HG02610 (cell line): Measurements from ENCODE around the gene DCPS.
"Not testable (repeated sequence)": the region's sequence is repeated elsewhere in the genome, so short reads cannot be mapped to it uniquely, and the experiment has no call there.

ENCODE experiments used
- ATAC-seq: cut with Tn5 transposase; IDR thresholded peaks from one replicate; pipeline ENCODE4 v1.9.1; 2021; ENCODE audit warnings: mild to moderate bottlenecking, moderate library complexity; ENCODE audit not compliant: unreplicated experiment

Gene DCPS

DNA sequence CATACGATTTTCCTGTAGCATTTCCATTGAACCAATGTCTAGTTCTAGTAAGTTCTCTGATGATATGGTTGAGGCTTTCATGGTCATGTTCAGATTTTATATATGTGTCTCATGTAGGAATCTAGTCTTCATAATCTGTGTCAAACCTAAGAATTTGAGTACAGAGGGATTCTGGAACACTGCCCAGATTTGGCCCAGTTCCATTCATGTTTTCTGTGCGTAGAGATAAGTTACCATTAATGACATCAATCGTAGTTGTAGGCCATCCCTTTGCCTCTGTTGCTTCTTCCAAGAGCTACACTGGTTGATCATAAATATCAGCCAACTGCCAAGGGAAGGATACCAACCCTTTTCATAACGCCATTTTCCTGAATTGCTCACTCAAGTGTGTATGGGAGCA, 74.9 kb downstream of the DCPS start:
- no peak for ATAC-seq

DNA sequence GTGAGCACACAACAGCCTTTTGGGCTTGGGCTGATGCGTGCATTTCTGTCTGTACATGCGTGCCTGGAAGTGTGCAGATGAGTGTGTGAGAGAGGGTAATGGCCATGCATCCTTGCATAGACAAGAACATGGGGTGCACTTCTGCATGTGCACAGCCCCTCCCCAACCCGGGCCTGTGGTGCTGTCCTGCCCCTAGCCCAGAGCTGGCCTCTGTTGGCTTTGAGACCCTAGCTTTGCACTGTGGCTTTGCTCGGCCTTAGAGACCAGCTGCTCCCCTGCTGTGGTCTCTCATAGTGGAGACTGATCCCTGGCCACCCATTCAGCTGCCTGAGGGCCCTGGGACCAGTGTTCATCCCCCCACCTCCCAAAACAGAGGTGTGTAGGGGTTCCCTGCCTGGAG, 77.0 kb downstream of the DCPS start:
- no peak for ATAC-seq

DNA sequence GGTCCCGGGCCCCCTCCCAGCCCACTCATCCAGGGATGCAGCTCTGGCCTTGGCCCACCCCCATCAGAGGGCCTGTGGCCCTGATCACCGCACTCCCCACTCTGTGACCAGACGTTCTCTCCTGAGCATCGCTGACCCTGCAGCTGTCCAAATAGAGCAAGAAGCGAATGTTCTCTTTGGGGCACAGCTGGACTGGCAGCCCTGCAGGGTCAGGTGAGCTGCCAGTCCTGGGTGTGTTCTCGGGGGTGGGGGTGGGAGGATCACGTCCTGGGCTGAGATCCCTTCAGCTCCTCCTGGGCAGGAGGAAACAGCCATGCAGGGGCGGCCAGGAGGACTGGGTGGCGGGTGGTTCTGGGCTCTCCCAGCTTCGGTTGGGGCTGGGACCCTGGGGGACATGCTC, 78.1 kb downstream of the DCPS start:
- ATAC-seq, result not testable (repeated sequence)

DNA sequence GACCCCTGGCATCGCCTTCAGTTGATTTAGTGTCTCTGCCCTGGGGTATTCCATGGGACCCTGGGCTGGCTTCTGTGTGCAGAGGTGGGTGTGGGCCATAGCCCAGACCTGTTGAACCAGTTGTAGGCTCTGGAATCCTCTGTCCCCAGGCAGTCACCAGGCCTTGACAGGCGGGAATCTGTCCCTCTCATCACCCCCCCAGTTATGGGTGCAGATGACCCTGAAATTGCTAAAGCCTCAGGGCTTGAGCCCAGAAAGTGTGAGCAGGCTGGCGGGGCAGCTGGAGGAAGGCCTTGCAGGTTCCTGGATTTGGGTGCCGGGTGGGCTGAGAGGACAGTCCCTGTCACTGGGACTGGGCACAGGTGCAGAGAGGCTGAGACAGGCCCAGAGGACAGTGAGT, 78.8 kb downstream of the DCPS start:
- ATAC-seq, result not testable (repeated sequence)

DNA sequence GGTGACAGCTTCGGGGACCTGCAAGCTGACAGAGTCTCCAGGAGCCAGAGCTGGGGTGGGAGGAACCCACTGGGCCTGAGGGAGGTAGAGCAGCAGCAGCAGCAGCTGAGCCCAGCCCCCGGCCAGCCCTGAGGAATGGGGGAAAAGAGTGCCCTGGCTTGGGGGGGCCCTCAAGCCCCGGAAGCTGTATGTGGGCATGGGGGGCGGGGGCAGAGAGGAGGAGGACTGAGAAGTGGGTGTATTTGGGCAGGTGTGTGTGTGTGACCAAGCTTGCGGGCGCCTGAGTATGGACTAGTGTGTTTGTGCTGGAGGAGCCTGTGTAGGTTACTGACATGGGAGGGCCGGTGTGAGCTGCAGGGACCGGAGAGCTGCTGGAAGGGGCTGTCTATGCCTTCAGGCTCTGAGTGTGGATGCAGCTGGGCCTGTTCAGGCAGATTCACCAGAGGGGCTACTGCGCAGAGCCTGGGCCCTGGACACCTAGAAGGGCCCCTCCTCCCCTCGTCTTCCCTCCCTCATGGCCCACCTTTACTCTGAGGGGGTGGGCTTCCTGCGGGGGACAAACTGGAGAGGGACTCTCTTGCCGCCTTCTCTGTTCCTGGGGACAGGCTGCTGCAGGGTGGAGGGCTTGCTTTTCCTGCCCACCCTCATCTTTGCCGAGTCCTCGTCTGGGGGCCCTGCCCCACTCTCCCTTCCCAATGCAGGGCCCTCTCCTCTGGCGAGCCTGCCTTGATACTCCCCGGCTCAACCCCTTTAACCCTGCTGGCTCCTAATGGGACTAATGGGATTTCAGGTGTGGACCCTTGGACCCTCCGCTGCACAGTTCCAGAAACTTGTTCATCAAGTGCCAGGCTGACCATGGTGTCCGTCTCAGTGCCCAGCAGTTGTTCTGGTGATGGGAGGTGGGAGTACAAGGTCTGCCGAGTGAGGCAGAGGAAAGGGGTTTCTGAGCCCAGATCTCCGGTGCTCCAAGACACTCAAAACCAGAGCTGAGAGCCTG, 79.8 kb downstream of the DCPS start:
- no peak for ATAC-seq

DNA sequence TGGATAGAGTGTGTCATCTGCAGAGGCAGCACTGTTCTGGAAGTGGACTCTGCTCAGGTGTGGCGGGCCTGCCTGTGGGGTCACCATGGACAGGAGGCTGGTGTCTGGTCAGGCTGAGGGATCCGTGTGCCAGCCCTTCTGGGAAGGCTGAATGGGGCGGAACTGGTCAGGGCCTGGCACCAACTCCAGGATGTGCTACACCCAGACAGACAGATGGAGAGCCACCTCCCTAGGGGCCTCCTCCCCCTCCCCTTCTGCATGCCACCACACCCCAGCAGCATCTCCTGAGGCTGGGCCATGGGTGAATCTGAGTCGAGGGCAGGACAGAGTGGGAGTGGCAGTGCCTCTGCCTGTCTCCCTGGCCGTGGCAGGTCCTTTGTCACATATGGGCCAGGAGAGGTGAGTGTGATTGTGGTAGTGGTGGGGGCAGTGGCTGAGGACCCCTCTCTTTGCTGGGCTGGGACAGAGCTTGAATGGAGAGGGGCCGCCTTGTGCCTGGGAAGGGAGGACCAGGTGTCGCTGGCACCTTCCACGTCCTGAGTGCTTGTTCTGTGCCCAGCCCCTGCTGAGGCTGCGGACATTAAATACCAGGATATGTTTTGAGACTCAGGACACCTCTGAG, 80.7 kb downstream of the DCPS start:
- ATAC-seq, result no peak

DNA sequence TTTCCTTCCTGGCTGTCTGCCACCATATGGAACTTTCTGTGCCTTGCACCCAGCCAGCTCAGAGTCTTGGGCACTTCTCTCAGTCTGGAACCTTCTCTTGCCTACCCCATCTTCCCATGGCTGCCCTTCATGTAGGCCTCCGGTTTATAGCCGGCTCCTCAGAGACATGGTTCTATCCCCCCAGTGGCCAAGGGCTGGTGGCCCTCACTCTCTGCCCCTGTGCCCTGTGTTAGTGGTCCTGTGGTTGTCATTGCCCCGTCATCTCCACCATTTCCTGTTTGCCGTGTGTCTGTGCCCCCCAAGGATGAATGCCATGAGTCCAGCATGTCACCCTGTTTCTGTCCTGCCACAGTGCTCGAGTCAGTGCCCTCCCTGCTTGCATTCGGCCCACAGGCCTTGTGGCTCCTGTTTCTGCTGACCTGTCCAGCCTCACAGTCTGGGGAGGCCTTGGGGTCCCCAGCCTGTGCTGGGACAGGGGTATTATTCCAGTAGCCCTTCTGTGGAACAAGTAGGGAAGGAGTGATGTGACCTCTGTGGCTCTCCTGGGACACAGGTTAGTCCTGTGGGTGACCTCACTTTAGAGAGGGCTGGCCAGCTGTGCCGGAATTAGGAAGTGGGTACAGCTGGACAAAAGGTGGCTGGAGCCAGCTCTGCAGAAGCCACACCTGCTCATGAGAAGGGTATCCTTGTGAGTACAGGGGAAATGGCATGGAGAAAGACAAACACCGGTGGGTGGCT, 82.3 kb downstream of the DCPS start:
- no peak for ATAC-seq

DNA sequence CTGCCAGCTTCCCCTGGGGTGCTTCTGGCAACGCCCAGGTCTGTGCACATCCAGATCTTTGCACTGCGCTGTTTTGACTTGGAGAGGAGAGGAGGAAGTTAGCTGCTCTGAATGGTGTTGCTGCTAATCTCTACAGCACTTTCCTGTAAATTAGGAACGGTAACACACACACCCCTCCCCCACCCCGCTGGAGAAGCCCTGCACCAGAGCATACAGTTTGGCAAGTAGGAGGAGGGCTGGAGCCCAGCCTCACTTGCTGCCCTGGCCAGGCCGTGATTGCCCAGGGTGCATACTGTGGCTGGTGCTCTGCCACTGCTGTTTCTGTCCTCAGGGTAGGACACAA, 82.8 kb downstream of the DCPS start:
- ATAC-seq, result not testable (repeated sequence)

DNA sequence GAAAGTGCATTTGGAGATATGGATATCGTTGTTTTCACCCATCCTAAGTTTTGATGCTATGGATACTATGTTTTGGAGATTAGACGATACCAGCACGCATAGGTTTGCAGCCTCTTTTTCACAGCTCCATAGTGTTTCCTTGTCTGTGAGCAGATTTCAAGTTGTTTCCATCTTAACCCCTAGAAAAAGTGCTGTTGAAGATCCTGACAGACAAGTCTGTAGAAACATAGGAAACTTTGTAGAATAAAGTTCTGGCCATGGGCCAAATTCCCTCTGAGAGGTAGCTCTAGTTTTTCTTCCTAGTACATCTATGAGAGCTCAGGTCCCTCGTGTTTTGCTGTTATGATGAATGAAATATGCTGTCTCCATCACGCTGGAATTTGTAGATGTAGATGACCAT, 84.0 kb downstream of the DCPS start:
- ATAC-seq, result no peak

DNA sequence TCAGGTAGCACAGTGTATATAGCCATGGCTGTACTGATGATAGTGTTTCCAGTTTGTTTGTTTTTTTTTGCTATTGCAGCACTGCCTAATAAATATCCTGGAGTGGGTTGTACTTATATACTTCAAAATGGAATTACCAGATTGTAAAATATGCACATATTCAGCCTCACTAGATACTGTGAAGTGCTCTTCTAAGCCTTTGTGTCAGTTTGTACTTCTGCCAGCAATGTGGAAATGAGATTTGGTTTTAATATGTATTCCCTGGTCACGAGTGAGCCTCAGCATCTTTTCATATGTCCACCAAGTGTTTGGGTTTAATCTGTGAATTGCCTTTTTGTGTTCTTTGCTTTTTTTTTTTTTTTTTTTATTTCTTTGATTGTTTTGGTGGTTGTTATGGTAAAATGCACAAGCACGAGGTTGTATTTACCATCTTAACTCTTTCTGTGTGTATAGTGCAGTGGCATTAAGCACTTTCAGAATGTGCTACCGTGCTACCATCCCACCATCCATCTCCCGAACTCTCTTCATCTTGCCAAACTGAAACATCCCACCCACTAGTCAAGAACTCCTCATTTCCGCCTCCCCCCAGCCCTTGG, 86.5 kb downstream of the DCPS start:
- no peak for ATAC-seq

DNA sequence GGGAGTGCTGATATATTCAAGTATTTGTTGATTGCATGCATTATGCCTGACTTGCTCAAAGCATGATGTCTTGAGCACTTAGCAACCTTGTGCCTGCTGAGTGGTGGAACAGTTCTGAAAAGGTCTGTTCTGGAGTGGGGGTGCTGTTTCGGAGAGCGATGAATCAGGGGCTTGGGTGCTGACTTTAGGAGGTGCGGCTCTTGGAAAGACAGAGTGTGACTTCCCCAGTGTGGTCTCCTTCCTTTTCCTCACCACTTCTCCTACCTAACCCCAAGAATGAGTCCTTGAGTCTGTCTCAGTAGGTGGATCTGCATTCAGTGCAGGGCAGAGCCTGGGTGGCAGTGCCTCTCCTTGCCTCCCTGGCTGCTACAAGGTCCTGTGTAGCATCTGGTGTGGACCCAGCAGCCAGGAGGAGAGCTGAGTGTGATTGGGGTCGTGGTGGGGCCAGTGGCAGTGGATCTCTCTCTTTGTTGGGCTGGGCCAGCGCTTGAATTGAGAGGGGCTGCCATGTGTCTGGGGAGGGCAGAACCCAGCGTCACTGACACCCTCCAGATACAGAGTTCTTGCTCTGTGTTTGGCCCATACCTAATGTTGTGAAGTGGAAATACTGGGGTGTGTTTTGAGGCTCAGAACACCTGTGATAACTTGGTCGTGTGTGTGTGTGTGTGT, 87.6 kb downstream of the DCPS start:
- ATAC-seq, result no peak

DNA sequence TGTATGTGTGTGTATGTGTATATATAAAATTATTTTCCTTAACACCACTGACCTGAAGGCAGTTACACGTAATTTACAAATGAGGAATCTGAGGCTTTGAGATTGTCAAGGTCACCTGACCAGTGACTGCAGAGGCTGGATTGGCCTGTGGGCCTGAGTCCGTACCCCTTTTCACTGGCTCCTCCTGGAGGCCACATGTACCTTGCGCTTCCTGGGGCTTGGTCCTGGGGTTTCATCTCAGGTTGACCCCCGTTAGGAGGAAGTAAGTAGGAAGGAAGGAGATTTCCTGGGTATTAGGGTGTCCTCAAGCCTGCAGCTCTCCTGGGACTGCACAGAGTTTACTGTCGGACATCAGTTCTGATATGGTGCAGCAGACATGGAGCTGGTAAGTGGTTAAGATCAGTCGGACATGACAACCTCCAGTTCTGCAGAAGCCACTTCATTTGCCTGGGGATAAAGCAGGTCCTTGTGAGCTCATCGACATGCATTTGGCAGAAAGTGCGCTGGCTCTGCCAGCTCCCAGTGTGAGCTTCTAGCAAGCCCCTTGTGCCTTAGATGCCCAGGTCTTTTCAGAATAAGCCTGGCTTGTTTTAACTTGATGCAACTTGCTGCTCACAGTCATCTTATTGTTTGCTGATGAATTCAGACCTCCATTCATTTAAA, 88.2 kb downstream of the DCPS start:
- ATAC-seq, result peak; percentile 91

DNA sequence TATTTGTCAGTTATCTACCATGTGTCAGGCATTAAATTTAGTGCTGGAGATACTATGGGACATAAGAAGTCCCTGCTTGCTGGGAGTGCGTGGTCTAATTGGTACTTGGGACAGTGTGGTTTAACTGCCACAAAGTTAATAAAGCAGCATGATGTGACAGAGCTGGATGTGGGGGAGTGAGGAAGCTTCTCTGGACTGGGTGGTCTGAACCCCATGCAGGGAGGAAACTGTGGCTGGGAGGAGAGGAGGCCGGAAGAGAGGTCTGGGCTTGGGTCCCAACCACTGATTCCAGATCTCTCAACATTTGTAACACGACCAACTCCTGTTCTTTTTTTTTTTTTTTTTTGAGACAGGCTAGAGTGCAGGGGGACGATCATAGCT, 88.8 kb downstream of the DCPS start:
- peak; percentile 25 for ATAC-seq

DNA sequence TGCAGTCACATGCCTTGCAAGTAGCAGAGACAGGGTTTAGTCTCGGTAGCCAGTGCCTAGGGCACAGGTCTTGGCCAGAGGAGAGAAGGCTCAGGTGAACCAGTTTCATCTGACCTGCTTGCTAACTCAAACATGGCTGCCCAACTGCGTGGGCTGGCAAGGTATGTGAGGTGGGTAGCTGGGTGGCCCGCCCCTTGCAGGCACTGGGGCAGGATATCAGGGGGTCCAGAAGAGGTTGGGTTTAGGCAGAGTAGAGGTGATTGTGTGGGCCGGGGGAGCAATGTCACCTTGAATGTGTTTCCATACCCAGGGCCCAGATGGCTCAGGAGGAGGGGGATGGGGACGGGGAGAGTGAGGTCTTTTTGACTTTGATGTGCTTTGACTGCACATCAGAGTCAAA, 89.3 kb downstream of the DCPS start:
- no peak for ATAC-seq

DNA sequence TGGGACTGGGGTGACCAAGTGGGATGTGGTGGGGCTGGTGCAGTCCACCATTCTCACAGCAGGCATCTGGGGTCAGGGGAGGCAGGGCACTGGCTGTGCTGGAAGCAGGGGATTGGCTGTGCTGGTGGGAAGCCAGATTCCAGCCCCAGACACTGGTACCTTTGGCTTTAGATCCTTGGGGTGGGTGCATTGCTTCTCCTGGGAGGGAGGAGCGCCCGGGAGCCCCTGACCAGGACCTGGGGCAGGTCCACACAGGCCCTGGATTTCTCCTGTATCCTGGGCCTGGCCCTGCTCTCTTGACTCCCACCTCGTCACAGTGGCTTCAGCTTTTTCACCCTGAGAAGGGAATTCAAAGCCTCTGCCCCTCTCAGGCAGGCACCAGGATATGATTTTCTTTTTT, 90.2 kb downstream of the DCPS start:
- ATAC-seq, result no peak

DNA sequence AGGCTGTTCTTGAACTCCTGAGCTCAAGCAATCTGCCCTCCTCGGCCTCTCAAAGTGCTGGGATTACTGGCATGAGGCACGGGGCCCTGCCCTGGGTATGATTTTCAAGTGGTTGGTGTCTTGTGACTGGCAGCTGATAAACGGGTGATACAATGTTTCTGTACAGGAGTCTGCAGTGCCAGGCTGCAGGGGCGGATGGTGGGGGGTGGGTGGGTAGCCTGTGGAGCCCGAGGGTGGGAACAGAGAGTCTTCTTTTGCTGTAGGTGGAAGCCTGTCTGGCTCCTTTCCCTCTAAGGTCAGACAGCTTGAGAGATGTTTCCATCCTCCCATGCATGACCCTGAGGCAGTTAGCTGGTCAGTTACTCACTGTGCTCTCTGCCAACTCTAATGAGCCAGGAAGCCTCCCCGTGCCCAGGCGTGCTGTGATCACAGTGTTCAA, 90.8 kb downstream of the DCPS start:
- not testable (repeated sequence) for ATAC-seq
